HG03575 (cell line): Measurements from ENCODE around the gene OR2V2.
A peak's percentile ranks its signal among the peaks of the same experiment; 100 is the strongest.

Source experiments
- ATAC-seq: cut with Tn5 transposase; IDR thresholded peaks from one replicate; pipeline ENCODE4 v1.9.1; 2021; ENCODE audit not compliant: unreplicated experiment, insufficient number of reproducible peaks, low FRiP score; ENCODE audit errors: extremely low read depth

OR2V2 gene

DNA sequence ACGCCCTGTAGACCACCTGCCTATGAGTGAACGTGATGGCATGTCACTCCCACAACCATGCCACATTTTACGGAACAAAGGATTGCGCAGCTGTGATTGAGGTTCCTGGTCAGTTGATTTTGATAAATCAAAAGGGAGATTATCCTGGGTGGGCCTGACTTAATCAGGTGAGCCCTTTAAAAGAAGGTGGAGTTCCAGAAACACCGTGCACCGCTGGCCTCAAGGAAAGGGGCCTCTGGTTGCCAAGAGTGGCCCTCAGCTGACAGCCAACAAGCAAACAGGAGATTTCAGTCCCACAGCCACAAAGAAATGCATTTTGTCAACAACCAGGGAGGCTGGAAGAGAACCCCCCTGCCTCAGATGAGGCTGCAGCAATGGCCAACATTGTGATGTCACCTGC lies 38.6 kb downstream of the OR2V2 start:
- no peak for ATAC-seq

DNA sequence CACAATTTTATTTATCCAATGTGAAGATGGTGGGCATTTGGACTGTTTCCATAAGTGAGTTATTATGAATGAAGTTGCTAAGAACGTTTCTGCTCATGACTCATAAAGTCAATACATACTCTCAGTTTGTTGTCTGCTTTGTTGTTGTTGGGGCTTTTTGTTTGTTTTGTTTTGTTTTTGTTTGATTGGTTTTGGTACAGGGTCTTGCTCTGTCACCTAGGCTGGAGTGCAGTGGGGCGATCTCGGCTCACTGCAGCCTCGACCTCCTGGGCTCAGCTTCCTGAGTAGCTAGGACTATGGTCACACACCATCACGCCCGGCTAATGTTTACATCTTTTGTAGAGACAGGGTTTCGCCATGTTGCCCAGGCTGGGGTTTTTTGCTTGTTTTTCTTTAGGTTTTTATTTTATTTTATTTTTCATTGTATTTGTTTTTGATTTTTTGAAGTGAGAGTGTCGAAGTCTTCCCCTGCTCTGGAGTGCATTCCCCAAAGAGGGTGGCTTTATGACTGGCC lies 39.7 kb downstream of the OR2V2 start:
- ATAC-seq: no peak

DNA sequence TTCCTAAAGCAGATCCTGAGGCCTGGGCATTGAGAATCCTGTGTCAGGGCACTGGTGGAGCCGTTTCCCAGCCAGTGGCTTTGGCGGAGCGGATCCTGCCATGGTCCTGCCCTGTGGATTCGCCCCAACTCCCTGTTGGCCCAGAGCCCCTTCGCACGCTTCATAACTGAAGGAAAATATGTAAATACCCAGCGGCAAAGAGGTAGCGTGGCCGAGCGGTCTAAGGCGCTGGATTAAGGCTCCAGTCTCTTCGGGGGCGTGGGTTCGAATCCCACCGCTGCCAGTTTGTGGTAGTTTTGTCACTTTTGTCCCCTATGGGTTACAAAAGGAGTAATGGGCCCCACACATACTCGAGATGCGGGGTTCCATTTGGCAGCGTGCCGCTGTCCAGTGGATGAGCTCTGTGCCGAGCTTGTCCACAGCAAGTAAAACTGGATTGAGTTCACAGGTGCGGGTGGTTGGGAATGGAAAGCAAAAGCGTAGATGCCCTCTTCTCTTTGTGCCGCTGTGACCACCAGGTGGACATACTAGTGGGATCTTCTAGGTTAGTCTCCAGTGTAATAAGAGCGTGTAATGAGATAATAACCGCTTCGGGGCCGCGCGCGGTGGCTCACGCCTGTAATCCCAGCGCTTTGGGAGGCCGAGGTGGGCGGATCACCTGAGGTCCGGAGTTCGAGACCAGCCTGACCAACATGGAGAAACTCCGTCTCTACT lies 40.3 kb downstream of the OR2V2 start:
- ATAC-seq: no peak

DNA sequence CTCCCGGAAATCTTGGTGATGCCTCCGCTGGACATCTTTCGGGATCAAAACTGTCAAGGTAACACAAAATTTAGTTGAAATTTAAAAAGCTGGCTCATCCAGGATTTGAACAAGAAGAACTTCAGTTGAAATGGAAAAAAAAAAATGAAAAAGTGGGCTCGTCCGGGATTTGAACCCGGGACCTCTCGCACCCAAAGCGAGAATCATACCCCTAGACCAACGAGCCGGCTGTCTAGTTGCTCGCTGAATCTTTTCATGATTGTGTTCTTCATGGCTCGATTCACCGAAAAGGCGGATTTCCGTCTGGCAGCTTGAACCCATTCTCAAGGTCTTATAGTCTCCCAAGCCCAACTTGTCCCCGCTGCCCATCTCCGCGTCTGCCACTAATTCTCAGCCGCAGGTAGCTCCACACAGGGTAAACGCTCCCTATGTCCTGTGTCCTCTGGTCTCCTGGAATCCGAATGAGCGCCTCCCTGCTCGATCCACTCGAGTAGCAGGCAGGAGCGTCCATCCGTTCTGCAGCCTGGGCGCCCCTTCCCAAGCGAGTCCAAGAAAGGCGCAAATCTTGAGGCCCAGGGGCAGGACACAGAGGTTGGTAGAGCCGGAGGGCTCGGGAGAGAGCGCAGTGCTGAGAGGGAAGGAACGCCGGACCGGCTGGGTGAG lies 41.4 kb downstream of the OR2V2 start:
- ATAC-seq: no peak

DNA sequence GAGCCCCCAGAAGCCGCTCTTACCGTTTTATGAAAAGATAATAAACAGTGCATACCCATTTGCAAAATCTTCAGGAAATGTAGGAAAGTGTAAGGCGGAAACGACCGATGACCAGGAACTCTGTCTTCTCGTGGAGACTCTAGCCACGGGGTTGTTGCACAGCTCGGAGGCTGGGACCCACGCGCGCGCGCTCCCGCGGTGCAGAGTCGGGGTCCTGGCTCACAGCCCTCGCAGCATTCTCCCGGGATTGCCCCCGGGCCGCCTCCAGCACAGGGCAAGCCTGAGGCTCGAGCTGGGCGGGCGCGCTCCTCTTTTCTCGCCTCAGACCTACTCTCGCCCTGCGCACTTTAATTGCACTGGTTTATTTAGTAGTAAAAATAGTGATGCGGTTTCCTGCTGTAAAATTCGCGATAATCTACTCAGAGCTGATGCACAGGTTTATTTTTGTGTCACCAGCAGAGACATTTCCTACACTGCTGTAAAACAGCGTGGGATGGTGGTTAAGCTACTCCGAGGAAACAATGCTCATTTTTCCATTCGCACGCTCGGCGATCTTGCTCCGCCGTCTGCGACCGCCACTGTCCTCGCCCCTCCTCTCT lies 42.1 kb downstream of the OR2V2 start:
- no peak for ATAC-seq

DNA sequence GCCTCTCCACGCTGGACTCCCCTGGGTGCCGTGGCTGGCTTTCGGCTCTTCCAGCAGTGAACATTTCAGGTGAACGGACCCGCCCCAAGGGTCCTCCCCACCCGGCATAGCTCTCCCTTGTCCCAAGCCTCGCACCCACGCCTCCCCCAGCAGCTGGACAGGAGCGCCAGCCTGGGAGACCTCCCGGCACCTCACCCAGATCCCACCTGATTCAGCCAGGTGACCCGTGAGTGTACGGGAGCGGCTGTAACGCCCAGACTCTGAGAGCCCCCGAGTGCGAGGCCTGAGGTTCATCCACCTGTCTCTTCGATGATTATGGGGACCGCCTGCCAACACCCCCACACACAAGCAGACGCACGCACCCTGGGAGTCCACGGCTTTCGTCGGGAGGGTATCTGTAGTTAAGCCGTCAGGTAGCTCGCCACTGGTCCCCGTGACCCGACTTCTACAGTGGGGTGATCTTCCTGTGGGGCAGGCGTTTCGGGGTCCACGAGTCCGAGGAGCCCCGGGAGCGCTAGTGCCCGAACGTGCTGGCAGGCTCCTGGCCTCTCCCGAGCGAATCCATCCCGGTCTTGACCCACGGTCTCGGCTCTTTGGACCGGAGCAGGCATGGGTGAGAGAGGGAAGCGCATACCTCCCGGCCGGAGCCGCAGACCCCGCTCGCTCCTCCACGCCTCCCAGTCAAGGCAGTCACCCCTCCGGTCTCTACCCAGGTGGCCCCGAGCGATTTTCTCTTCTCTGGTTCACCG lies 42.8 kb downstream of the OR2V2 start:
- ATAC-seq: no peak

DNA sequence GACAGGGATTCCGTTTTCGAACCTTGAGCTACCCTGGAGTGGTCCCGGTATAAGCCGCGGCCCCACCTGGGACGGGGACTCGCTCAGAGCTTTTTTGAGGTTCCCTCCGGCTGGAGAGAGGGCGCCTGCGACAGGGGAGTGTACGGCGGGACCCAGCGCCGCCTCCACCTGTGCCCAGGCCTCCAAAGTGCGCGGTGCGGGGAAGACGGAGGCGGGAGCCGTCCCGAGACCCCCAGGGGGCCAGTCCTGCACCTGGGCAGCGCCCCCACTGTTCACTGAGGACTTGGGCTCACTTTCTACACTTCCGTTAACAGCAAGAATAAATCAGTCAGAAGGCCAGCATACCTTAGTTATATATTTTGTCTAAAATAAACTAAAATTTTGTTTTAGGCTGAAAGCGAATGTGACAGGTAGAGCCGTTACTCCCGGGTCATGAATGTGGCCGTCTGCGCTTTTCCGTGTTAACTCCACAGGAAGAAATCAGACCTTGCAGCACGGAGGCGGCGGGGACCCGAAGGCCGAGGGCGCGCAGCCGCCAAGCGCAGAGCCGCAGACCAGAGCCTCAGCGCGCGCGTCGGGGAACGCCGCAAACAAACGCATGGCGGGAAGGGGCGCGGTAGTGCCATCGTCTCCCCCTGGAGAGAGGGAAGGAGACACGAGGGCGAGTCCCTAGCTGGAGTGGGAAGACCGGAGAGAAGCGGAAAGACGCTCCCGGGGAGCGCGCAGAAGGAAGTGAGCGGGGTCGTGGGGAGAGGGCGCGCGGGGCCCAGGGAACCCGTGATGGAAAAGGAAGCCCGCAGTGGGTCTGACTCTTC lies 43.5 kb downstream of the OR2V2 start:
- no peak for ATAC-seq

DNA sequence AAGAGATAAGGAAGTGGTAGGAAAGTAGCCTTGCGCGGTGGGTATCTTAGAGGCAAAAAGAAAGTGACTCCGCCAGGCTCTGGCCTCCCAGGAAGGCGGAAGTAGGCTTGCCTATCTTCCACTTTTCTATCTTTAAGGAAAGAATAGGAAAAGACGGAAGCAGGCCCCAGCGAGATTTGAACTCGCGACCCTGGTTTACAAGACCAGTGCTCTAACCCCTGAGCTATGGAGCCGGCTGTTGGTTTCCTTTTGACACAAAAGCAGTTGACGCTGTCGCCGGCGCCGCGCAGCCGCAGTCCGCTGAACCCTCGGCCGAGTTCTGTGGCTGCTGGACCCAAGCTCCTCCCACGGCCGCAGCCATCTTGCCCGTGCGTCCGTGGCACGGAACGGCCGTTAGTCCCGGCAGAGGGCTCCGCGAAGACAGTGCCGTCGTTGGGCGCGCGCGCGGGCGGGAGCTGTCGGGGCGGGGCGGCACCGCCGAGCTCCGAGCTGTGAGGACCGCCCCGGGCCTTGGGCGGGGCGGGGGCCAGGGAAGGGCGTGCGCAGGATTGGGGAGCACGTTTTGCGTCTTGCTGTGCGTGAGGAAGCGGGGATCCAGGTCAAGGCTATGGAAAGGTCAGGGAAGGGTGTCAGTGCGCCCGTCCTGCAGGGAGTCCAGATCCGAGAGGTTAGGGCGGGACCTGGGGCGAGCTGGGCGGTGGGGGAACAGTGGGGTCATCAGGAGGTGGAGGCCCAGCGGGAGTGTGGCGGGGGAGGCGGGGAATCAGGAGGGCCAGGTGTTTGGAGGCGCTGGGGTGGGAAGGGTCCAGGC lies 44.3 kb downstream of the OR2V2 start:
- no peak for ATAC-seq

DNA sequence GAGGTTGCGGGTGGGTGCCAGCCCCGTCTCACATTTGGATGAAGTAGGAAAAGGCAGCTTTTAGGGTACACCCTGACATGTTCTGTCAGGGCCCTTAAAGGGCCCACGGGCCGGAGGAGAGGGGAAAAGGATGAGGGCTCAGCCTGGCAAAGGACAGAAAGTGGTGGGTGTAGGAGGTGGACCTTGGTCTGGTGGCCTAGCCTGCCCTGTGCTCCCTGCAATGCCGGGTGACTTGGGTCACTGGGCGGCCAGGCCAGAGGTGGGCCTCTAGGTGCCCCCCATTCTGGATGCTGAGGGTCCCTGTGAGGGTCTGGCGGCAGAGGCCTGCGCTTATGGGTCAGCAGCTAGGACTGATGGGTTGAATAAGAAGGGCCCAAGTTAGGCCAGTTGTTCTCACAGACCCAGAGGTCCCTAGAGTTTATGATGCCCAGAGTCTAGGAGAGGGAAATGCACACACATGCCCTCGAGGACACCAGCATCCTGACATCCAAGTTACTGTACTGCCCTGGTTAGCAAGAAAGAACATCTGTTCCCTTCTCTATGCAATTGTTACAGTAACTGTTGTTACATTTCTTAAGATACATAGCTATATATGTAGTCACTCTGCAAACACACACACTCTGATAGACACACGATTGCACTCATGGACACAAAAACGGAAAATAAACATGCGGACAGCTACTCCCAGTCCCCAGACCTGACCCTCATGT lies 45.1 kb downstream of the OR2V2 start:
- no peak for ATAC-seq

DNA sequence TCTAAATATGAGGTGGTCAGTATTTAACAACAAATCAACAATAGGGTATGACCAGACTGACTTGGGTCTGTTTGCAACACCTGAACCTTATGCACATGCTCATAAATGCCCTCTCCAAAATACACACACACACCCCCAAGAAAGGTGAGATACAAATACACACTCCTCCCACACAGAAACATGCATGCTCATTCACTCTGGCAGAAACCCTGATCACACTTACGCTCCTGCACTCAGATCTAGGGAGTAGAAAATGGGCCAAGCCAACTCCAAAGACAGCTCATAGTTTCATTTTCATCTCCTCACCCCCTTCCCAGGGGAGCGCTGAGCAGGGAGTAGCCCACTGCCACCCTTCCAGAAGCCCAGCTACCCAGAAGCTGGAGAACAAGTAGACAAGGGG lies 46.3 kb downstream of the OR2V2 start:
- no peak for ATAC-seq

DNA sequence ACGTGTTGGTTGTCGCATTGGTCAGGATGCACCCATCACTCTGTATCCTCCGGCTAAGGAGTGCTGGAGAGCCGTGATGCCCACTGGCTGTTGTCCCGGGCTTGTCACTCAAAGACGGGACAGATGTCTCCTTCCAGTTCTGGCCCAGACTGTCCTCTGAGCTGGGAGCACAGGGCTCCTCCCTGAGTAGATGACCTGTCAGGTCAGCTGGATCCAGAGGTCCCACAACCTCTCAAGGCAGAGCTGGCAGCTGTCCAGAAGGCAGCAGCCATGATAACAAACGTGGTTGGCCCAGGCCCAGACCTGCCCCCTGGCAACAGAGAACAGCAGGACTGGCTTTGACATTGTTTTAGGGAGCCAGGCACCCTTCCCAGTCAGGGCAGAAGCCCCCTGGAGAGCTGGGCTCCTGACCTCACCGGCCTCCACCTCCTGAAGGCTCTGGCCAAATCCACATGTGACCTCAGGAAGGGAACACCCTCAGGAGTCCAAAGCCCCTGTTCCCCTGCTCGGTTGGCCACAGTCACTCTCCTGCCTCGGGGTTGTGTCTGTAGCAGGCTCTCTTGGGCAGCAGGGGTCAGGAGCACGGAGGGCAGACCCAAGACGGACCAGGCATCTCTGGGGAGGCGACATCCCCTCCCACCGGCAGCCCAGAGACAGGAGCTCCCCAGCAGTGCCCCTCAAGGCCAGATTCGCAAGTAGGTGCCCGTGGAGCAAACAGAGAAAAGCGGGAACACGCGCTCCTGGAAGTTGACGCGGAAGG lies 47.3 kb downstream of the OR2V2 start:
- ATAC-seq: no peak

DNA sequence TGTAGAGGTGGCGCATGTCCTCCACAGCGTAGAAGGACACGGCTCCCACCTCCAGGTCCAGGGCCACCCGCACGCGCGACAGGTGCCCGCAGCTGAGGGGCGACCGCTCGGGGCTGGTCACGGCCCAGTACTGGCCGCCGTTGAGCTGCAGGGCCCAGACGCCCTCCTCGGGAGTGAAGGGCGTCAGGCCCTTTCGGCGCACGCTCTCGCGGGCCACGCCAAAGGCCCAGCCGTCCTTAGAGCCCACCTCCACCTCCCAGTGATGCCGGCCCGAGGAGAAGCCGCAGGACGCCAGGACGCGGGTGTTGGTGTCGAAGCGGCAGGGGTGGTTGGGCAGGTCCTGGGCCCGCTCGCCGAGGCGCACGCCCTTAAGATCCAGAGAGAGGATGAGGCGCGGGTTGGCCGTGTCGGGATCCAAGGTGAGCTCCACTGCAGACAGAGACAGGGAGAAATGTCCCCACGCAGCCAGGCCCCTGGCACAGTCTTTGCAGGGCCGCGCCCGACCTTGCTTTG lies 47.9 kb downstream of the OR2V2 start:
- ATAC-seq: no peak

DNA sequence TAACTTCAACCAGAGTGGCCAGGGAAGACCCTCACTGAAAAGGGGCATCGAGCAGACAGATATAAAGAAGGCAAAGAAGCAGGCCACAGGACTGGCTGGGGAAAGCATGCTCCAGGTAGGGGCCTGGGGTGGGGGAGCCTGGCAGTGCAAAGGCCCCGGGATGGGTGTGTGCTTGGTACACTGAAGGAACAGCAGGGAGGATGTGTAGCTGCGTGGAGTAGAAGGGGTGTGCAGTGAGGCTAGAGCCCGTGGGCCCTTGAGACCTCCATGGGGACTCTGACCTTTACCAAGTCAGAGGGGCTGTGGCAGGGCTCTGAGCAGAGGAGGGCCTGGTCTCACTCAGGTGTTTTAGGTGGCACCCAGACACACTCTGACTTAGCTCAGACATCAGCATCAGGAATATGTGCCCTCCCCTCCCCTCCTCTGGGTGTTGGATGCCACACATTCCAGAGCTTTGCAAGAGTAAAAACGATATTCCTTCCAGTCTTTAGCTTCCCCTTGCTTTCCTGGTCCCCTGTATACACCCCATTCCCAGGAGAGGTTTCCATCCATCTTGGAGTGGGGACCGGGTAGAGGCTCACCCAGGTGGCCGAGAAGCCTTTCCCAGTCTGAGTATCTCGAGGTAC lies 50.1 kb downstream of the OR2V2 start:
- no peak for ATAC-seq

DNA sequence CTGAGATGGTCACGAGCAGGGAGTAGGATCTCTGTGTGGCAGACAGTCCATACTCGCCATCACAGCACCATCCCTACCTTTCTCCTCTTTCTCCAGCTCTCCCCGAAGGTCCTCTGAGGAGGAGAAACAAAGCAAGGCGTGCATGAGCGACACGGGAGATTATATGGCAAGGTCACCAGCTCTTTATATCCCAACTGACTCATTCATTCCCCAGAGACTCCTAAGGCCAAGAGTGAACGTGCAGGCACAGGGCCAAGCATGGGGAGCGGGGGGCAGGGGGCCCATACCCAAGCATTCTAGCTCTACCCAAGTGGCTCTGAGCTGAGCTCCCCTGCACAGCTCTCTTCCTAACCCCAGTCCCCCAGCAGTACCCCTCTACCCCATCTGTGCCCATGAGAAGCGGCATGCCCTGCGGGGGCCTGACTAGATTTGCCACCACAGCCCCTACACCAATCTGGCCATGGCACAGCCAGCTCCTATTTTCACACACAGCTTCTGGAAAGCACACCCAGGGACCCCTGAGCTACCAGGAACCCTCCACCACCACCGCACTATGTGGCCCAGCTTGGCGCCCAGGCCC lies 50.8 kb downstream of the OR2V2 start:
- ATAC-seq: no peak

DNA sequence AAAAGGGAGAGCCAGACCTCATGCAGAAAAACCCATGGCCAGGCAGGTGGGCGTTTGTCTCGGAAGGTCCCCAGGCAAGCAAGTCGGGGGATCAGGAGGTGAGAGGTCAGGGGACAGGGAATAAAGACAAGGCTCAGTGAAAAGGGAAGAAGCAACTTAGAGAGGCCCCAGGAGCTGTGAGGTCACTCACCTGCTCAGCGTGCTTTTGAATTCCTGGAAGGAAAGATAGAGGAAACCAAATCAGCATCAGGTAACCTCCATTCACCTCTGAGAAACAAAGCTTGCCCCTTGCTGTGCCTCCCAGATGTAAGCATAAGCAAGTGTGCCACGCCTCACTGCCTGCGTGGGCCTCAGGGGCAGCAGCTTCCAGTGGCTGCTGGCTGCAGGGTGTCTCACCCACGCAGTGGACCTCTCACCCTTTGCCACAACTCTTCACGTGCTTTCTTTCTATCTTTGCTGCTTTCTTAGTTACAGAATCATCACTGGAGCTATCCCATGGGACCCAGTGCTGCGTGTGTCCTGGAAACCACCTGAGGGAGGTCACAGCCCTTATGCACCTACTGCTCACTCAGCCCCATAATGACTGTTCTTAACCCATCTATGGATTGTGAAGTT lies 51.6 kb downstream of the OR2V2 start:
- ATAC-seq: peak; percentile 44
